Measurements from ENCODE around the gene TTC14.
"Not testable (repeated sequence)": the region's sequence is repeated elsewhere in the genome, so short reads cannot be mapped to it uniquely, and the experiment has no call there.

The TTC14 gene

DNA sequence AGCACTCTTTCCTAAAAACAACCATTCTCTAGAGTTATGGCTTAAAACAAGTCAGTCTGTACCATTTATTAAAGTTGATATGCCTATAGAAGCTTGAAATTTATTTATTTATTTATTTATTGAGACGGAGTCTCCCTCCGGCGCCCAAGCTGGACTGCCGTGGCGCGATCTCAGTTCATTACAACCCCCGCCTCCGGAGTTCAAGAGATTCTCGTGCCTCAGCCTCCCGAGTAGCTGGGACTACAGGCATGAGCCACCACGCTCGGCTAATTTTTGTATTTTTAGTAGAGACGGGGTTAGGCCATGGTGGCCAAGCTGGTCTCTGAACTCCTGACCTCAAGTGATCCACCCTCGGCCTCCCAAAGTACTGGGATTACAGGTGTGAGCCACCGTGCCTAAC, 1.5 kb upstream of the TTC14 start:
- DNase-seq (ENCODE audit: insufficient read length) (no peak), FAIRE-seq (no peak)
- TF ChIP-seq POLR2A (IDR thresholded peaks at IDR 0.05; ENCODE audit: low read depth, low read length) (no peak), TAF1 (IDR thresholded peaks at IDR 0.05; ENCODE audit: borderline replicate concordance, low read depth, low read length) (no peak)

DNA sequence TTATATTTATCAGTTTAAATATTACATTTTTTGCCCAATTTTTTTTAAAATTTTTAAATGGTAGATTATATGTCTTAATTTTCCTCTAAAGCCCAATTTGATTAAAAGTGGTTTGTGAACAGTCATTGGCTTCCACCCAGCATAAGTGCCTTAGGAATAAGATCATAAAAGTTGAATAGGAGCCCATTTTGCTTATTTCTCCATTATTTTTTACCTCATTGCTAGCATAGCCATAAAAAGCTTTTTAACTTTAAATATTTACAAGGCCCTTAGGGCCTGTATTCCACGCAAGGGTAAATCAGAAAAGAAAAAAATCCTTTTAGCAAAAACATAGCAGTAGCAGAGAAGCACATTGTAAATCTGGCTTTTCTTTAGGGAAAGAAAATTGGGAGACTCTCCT, 9.0 kb downstream of the TTC14 start:
- TF ChIP-seq POLR2A (IDR thresholded peaks at IDR 0.05; ENCODE audit: low read depth, low read length) (no peak), POLR2AphosphoS5 (IDR thresholded peaks at IDR 0.05; ENCODE audit: low read depth, low read length) (no peak), TAF1 (IDR thresholded peaks at IDR 0.05; ENCODE audit: borderline replicate concordance, low read depth, low read length) (no peak)
- DNase-seq (ENCODE audit: insufficient read length), result no peak
- FAIRE-seq, result no peak

DNA sequence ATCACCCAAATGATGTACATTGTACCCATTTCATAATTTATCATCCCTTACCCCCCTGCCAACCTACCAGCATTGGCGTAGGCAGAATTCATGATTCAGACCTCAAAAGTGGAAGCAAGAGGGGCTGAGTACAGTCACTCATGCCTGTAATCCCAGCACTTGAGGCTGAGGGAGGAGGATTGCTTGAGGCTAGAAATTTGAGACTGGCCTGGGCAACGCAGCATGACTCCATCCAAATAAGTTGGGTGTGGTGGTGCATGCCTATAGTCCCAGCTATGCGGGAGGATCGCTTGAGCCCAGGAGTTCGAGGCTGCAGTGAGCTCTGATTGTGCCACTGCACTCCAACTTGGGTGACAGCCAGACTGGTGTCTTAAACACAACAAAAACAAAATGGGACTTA, 10.4 kb downstream of the TTC14 start:
- TF ChIP-seq TAF1 (IDR thresholded peaks at IDR 0.05; ENCODE audit: borderline replicate concordance, low read depth, low read length) (no peak), POLR2AphosphoS5 (IDR thresholded peaks at IDR 0.05; ENCODE audit: low read depth, low read length) (no peak), POLR2A (IDR thresholded peaks at IDR 0.05; ENCODE audit: low read depth, low read length) (no peak)
- no peak for FAIRE-seq
- DNase-seq (ENCODE audit: insufficient read length), result no peak

DNA sequence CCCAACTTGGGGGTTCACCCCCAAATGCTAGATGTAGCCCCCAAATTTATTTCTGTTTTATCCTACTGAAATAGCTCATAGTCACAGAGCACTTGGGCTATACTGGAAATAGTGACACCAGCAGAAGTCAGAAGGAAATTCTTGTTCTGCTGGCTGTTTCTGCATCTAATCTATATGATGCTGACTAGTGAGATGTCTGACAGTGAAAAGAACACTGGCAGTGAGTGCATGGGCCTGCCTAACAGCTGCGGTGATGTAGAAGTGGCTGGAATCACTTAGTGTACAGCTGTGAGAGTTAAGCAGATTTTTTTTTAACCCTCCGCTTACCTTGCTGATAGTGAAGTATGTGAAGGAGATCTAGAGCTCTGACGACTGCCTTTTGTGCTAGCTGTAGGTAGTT, 14.0 kb downstream of the TTC14 start:
- TF ChIP-seq POLR2A (IDR thresholded peaks at IDR 0.05; ENCODE audit: low read depth, low read length), result no peak
- TF ChIP-seq TAF1 (IDR thresholded peaks at IDR 0.05; ENCODE audit: borderline replicate concordance, low read depth, low read length), result no peak
- TF ChIP-seq POLR2AphosphoS5 (IDR thresholded peaks at IDR 0.05; ENCODE audit: low read depth, low read length), result peak; percentile 37; the same call in 1 of the 2 replicates
- FAIRE-seq, result no peak
- DNase-seq (ENCODE audit: insufficient read length), result no peak

DNA sequence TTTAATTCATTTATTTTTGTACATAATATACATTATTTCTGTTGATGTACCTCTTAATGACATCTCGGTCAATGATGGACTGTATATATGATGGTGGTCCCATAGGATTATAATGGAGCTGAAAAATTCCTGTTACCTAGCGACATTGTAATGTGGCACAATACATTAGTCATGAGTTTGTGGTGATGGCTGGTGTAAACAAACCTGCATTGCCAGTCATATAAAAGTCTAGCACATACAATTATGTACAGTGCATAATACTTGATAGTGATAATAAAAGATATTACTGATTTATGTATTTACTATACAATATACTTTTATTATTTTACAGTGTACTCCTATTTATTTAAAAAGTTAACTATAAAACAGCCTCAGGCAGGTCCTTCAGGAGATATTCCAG, 15.1 kb downstream of the TTC14 start:
- DNase-seq (ENCODE audit: insufficient read length) (no peak), FAIRE-seq (no peak)
- TF ChIP-seq POLR2A (IDR thresholded peaks at IDR 0.05; ENCODE audit: low read depth, low read length) (no peak), TAF1 (IDR thresholded peaks at IDR 0.05; ENCODE audit: borderline replicate concordance, low read depth, low read length) (no peak), POLR2AphosphoS5 (IDR thresholded peaks at IDR 0.05; ENCODE audit: low read depth, low read length) (no peak)

DNA sequence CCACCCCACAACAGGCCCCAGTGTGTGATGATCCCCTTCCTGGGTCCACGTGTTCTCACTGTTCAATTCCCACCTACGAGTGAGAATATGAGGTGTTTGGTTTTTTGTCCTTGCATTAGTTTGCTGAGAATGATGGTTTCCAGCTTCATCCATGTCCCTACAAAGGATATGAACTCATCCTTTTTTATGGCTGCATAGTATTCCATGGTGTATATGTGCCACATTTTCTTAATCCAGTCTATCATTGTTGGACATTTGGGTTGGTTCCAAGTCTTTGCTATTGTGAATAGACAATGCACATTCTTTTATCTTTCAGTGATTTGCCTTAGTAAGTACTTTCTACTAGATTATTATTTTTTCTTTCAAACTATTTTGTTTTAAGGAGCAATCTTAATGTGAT, 16.6 kb downstream of the TTC14 start:
- DNase-seq (ENCODE audit: insufficient read length); FAIRE-seq: not testable (repeated sequence)

DNA sequence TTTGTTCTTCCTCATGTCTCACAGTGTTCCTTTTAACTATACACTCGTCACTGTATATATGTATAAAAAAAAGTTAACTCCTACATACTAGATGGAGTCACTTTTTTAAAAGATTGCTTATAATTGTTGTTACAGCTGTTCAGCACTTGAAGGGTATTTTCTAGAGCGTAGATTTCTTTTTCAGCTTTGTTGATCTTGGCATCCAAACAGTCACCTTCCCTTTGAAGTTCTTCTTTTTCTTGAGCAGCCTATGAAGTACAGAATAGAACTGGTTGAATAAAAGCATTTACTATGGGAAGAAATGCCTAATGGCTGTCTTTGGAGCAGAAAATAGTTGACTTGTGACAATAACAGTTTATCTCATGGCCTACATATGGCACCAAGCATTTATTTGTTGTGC, 17.8 kb downstream of the TTC14 start:
- FAIRE-seq (no peak), DNase-seq (ENCODE audit: insufficient read length) (no peak)
- TF ChIP-seq TAF1 (IDR thresholded peaks at IDR 0.05; ENCODE audit: borderline replicate concordance, low read depth, low read length) (no peak), POLR2AphosphoS5 (IDR thresholded peaks at IDR 0.05; ENCODE audit: low read depth, low read length) (no peak), POLR2A (IDR thresholded peaks at IDR 0.05; ENCODE audit: low read depth, low read length) (no peak)

DNA sequence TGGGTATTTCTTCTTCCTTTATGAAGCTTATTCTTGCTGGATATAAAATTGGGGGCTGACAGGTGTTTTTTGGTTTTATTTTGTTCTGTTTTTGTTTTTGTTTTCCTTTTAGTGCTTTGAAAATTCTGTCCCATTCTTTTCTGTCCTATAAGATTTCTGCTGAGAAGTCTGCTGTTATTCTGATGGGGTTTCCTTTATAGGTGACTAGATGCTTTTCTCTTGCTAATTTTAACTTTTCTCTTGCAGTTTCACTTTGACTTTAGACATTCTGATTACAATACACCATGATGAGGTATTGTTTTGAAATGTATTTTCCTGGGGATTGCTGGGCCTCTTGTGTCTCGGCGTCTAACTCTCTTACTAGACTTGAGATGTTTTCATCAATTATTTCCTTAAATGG, 22.8 kb downstream of the TTC14 start:
- DNase-seq (ENCODE audit: insufficient read length) (no peak), FAIRE-seq (no peak)
- TF ChIP-seq POLR2A (IDR thresholded peaks at IDR 0.05; ENCODE audit: low read depth, low read length) (no peak), POLR2AphosphoS5 (IDR thresholded peaks at IDR 0.05; ENCODE audit: low read depth, low read length) (no peak), TAF1 (IDR thresholded peaks at IDR 0.05; ENCODE audit: borderline replicate concordance, low read depth, low read length) (no peak)

DNA sequence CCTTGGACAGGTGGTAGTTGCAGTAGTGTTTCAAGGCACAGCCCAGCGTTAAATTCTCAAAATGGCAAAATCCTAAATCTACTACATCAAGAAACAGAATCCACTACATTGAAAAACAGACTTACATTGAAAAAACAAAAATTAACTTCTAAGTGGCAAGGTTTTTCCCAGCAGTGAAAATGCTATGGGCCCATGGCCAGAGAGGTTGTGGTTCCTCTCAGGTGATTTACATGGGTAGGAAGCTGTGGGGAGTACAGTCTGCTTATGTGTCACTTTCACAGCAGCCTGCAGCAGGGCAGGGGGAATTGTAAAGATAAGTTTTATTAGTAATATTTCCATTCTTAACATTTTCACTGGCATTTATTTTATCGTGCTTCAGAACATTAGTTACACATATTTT, 24.9 kb downstream of the TTC14 start:
- TF ChIP-seq POLR2A (IDR thresholded peaks at IDR 0.05; ENCODE audit: low read depth, low read length) (no peak), TAF1 (IDR thresholded peaks at IDR 0.05; ENCODE audit: borderline replicate concordance, low read depth, low read length) (no peak), POLR2AphosphoS5 (IDR thresholded peaks at IDR 0.05; ENCODE audit: low read depth, low read length) (no peak)
- DNase-seq (ENCODE audit: insufficient read length) (no peak), FAIRE-seq (peak; percentile 60)

DNA sequence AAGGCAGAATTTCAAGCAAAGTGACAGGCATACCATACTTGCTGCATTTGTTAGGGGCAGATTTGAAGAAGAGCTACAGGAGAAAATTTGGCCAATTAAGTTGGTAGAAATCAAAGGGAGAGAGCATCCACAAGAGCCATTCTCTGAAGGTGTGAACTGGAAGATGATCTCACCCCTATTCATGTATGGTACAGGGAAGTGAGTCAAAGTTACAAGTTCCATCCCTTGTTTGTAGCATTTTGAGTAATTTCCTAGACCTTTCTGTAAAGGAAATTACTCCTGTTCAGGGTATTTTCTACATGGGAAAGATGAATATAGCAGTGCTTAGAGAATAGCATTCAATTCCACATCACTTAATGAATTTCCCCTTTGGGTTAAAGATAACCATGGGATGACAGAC, 28.4 kb downstream of the TTC14 start:
- no peak for DNase-seq (ENCODE audit: insufficient read length)
- FAIRE-seq, result no peak
- no peak for TF ChIP-seq POLR2A (IDR thresholded peaks at IDR 0.05; ENCODE audit: low read depth, low read length)
- TF ChIP-seq TAF1 (IDR thresholded peaks at IDR 0.05; ENCODE audit: borderline replicate concordance, low read depth, low read length), result no peak
- no peak for TF ChIP-seq POLR2AphosphoS5 (IDR thresholded peaks at IDR 0.05; ENCODE audit: low read depth, low read length)

DNA sequence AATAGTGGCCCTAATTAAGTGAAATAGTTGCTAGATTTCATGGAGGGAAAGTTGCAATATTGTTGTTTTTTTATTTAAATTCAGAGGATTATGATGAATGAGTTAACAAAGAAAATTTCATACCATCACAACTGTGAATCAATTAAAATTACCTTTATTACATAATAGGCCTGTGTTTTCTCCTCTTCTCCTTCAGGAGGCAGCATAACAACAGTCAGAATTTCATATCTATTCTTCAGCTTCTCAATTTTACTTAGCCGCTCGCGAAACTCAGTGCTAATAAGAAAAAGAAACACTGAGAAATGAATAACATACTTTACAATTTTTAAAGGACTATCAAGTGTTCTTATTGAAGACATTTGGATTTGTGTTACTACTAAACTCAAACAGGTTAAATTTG, 29.4 kb downstream of the TTC14 start:
- DNase-seq (ENCODE audit: insufficient read length) (no peak), FAIRE-seq (no peak)
- no peak for TF ChIP-seq POLR2AphosphoS5 (IDR thresholded peaks at IDR 0.05; ENCODE audit: low read depth, low read length)
- no peak for TF ChIP-seq POLR2A (IDR thresholded peaks at IDR 0.05; ENCODE audit: low read depth, low read length)
- no peak for TF ChIP-seq TAF1 (IDR thresholded peaks at IDR 0.05; ENCODE audit: borderline replicate concordance, low read depth, low read length)

DNA sequence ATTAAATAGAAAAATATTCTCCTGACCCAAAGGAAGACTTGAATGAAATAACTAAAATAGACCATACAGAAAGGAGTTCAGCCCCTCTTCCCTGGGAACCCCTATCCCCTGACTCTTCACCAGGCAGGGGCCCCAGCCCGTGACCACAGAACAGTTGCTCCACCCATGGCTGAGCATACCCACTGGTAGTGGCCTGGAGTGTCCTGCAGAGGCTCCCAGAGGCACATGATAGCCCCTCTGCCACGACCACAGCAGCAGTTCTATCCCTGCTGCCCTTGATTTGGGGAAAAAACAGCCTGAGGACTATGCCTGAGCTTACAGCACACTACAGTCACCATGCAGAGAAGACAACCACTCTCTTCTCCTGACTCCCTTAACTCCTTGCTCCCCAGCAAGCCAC, 31.8 kb downstream of the TTC14 start:
- no peak for TF ChIP-seq POLR2A (IDR thresholded peaks at IDR 0.05; ENCODE audit: low read depth, low read length)
- TF ChIP-seq POLR2AphosphoS5 (IDR thresholded peaks at IDR 0.05; ENCODE audit: low read depth, low read length), result no peak
- TF ChIP-seq TAF1 (IDR thresholded peaks at IDR 0.05; ENCODE audit: borderline replicate concordance, low read depth, low read length), result no peak
- DNase-seq (ENCODE audit: insufficient read length) (no peak), FAIRE-seq (no peak)

DNA sequence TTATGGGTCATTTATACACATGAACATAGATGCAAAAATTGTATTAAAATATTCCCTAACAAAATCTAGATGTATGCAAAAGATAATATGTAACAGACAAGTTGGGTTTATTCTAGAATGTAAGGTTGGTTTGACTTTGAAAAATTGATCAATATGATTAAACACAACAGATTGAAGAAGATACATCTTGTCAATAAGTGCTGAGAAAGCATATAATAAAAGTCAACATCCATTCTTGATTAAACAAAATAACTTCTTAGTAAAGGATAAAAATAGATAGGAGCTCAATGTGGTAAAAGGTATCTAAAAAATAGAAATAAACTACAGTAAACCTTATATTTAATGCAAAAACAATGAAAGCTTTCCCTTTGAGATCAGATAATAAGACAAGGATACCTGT, 39.0 kb downstream of the TTC14 start:
- FAIRE-seq, result no peak

More for the DNA sequence above, 39.0 kb downstream of the TTC14 start:
- no peak for TF ChIP-seq TAF1 (IDR thresholded peaks at IDR 0.05; ENCODE audit: borderline replicate concordance, low read depth, low read length)
- no peak for TF ChIP-seq POLR2AphosphoS5 (IDR thresholded peaks at IDR 0.05; ENCODE audit: low read depth, low read length)
- no peak for TF ChIP-seq POLR2A (IDR thresholded peaks at IDR 0.05; ENCODE audit: low read depth, low read length)
- no peak for DNase-seq (ENCODE audit: insufficient read length)

All from GM12892 (cell line).